Thoracic aorta (tissue), 2 donors: ENCODE measurements around the gene SPAAR. TPM values are rescaled to one million over a fixed set of nuclear protein-coding genes. Genes with fewer than 3 reads are reported as not detected.
A peak's percentile ranks its signal among the peaks of the same experiment; 100 is the strongest.

ENCODE experiments used
- ATAC-seq: fragments of 150-250 bp; one replicate; pipeline ENCODE4 v1.8.0; 2017; ENCODE audit warnings: low read depth; ENCODE audit not compliant: insufficient number of reproducible peaks, low FRiP score
- DNase-seq: peaks from one replicate; pipeline ENCODE4 v3.0.0-alpha.2; 2020; ENCODE audit warnings: low spot score
- H3K27ac ChIP-seq, 2 donors: fragments of 200-600 bp; sonication (generic); 1 replicate in 1 of 2; 2 replicates in 1 of 2; pipeline ENCODE4 v1.5.1; 2016; ENCODE audit warnings: mild to moderate bottlenecking in 2 of 2, moderate library complexity in 2 of 2
- H3K27me3 ChIP-seq: fragments of 200-600 bp; sonication (generic); replicated peaks from 2 replicates; pipeline ENCODE4 v1.6.0; 2016; ENCODE audit warnings: mild to moderate bottlenecking; ENCODE audit not compliant: insufficient read depth
- H3K36me3 ChIP-seq: fragments of 200-600 bp; sonication (generic); one replicate; pipeline ENCODE4 v1.5.1; 2016
- H3K4me1 ChIP-seq, 2 donors: fragments of 200-600 bp; sonication (generic); 1 replicate in 1 of 2; 2 replicates in 1 of 2; pipeline versions ENCODE4 v1.5.1 to v1.6.0; 2016; ENCODE audit warnings: low read depth in 2 of 2, mild to moderate bottlenecking in 1 of 2; ENCODE audit not compliant: control insufficient read depth in 1 of 2
- H3K4me3 ChIP-seq: fragments of 200-600 bp; sonication (generic); 2 replicates; pipeline ENCODE4 v1.5.1; 2016; ENCODE audit warnings: mild to moderate bottlenecking
- H3K9me3 ChIP-seq: fragments of 200-600 bp; sonication (generic); 2 replicates; pipeline ENCODE4 v1.5.1; 2016
- total RNA-seq, 2 donors: library from RNA; depleted of rRNA; stranded (reverse); fragments of >200 nt; gene quantifications; one replicate each; pipeline versions ENCODE4 v1.1.0 to v1.2.3, GENCODE V29; 2016
- TF ChIP-seq, protein P1 (sequence below): fragments of 200-600 bp; sonication (generic); IDR thresholded peaks from one replicate; pipeline ENCODE4 v1.5.1; 2019; ENCODE audit warnings: antibody characterized with exemption

SPAAR gene
- total RNA-seq, 2 donors from 2014 or later = 3.2 to 4.9 TPM

DNA sequence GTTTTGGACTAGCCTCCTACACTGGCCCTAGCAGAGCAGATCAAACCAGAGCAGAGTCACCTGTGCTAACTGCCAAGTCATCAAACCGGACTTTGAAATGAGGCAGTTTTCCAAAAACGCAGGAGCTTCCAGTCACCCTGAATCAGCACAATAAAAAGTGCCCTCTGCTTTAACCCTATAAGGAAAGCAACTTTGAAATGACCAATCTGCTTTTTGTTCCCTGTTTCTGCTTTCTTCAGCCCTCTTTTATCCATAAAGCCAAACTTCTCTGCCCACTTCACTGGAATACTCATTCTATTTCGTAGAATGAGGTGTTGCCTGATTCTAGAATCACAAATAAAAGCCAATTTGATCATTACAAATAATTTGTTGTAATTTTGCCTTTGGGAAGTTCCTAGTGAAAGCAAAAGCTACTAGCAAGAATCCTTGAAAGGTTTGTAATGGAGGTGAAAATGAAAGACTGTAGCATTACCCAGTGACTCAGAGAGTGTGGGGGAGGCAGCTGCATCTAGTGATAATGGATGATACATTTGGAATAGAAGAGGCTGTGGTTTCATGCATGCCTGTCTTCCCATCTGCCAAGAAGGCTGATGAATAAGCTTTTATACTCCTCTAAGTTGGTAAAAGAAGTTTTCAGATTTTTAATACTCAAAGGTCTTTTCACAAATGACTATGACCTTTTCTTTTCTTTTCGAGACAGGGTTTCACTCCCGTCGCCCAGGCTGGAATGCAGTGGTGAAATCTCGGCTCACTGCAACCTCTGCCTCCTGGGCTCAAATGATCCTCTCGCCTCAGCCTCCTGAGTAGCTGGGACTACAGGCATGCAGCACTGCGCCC, 14.9 kb downstream of the SPAAR start:
- ATAC-seq (peak; percentile 37), DNase-seq (no peak)
- no peaks in the 10 kb centered on the region for H3K9me3 ChIP-seq
- H3K27me3 ChIP-seq = no peaks in the 10 kb centered on the region
- H3K27ac ChIP-seq = peak overlapping the region; percentile 36 to 71
- no peaks in the 10 kb centered on the region for H3K36me3 ChIP-seq
- no peak overlapping the region for H3K4me3 ChIP-seq
- peaks cover 11 to 28% of the 10 kb centered on the region in 2 donors for H3K4me1 ChIP-seq
- TF ChIP-seq, protein P1, sequence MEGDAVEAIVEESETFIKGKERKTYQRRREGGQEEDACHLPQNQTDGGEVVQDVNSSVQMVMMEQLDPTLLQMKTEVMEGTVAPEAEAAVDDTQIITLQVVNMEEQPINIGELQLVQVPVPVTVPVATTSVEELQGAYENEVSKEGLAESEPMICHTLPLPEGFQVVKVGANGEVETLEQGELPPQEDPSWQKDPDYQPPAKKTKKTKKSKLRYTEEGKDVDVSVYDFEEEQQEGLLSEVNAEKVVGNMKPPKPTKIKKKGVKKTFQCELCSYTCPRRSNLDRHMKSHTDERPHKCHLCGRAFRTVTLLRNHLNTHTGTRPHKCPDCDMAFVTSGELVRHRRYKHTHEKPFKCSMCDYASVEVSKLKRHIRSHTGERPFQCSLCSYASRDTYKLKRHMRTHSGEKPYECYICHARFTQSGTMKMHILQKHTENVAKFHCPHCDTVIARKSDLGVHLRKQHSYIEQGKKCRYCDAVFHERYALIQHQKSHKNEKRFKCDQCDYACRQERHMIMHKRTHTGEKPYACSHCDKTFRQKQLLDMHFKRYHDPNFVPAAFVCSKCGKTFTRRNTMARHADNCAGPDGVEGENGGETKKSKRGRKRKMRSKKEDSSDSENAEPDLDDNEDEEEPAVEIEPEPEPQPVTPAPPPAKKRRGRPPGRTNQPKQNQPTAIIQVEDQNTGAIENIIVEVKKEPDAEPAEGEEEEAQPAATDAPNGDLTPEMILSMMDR = no peak

DNA sequence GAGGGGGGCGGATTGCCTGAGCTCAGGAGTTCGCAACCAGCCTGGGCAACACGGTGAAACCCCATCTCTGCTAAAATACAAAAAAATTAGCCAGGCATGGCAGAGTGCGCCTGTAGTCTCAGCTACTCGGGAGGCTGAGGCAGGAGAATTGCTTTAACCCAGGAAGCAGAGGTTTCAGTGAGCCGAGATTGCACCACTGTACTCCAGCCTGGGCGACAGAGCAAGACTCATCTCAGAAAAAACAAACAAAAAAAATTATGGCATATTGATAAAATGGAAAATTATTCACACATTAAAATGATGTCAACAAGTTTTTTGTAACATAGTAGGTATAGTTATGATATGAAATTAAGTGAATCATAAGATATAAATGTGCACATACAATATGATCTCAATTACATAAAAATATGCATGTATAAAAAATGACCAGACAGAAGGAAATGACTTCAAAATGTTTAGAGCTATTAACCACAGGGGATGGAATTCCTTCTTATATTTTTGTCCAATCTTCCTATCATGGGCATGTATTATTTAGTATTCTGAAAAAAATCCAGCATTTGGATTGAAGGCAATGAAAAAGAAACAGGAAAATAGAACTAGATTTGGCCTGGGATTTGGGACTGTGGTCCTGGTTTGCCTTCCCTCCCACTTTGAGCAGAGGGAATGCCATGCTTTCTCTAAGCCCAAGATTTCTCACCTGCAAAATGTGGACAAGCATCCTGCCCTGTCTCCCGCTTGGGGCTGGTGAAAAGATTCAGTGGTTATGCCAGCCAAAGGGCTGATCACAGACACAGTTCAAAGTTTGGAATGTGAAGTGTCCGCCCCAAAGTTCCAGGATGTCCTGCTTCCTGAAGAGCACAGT, 19.5 kb downstream of the SPAAR start:
- H3K27me3 ChIP-seq = no peaks in the 10 kb centered on the region
- TF ChIP-seq, protein P1 = no peak
- DNase-seq (no peak), ATAC-seq (no peak)
- no peak overlapping the region for H3K27ac ChIP-seq
- no peaks in the 10 kb centered on the region for H3K36me3 ChIP-seq
- no peak overlapping the region for H3K4me3 ChIP-seq
- no peaks in the 10 kb centered on the region for H3K9me3 ChIP-seq
- H3K4me1 ChIP-seq = peaks cover 13 to 22% of the 10 kb centered on the region in 2 donors

DNA sequence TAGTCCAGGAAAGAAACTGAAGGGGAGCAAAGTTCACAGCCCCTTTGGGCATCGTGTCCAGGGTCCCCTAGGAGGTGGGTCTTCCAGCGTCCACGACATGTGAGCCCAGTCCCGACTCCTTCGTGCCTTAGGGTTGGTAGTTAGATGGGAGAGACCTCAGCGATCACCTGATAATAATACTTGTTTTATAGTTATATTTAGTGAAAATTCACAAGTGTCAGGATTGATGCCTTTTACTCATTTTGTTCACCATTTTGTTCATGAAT, 20.1 kb downstream of the SPAAR start:
- Histone ChIP-seq H3K27me3 (no peaks in the 10 kb centered on the region), H3K9me3 (no peaks in the 10 kb centered on the region), H3K36me3 (no peaks in the 10 kb centered on the region), H3K4me1 (peaks cover 11 to 21% of the 10 kb centered on the region in 2 donors), H3K4me3 (no peak overlapping the region), H3K27ac (no peak overlapping the region)
- ATAC-seq (no peak), DNase-seq (no peak)
- TF ChIP-seq, protein P1 = no peak

DNA sequence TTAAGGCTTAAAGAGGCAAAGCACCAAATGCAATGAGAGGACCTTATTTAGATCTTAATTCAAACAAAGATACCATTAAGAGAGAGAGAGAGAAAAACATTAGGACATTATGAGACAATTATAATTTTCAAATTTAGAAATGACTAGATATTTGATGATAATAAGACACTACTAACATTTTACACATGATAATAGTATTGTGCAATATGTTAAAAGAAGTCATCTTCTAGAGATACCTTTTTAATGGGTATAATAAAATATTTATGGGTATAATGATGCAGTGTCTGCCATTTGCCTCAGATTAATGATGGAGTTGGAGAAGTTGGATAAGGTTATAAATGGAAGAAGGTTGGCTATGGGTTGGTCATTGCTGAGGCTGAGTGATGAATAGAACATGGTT, 21.2 kb downstream of the SPAAR start:
- ATAC-seq = no peak
- no peaks in the 10 kb centered on the region for H3K36me3 ChIP-seq
- DNase-seq = no peak
- no peaks in the 10 kb centered on the region for H3K9me3 ChIP-seq
- H3K27ac ChIP-seq = no peak overlapping the region
- H3K4me1 ChIP-seq = peaks cover 10 to 19% of the 10 kb centered on the region in 2 donors
- H3K4me3 ChIP-seq = no peak overlapping the region
- TF ChIP-seq, protein P1 = no peak
- no peaks in the 10 kb centered on the region for H3K27me3 ChIP-seq

DNA sequence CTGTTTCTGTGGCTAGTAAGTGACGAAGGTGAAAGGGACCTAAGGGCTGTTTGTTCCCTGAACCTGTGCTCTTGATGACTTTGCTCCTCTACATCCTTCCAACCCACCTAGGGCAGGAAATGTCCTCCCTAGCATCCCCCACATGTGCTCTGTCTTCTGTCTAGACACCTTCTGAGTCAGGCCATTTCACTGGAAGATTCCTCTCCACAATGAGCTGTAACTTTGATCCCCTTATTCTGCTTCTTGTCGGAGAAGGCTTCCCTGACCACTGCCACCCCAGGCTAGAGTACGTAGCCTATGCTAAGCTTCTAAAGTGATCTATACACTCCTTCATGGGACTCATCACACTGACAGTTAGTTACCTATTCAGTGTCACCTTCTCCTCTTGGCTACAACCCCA, 21.7 kb downstream of the SPAAR start:
- H3K27me3 ChIP-seq = no peaks in the 10 kb centered on the region
- no peak overlapping the region for H3K4me3 ChIP-seq
- TF ChIP-seq, protein P1 = no peak
- no peak for DNase-seq
- no peak overlapping the region for H3K27ac ChIP-seq
- H3K9me3 ChIP-seq = no peaks in the 10 kb centered on the region
- no peaks in the 10 kb centered on the region for H3K36me3 ChIP-seq
- no peak for ATAC-seq
- peaks cover 13 to 24% of the 10 kb centered on the region in 2 donors for H3K4me1 ChIP-seq
